ENCODE data around the gene REV1.

DNA sequence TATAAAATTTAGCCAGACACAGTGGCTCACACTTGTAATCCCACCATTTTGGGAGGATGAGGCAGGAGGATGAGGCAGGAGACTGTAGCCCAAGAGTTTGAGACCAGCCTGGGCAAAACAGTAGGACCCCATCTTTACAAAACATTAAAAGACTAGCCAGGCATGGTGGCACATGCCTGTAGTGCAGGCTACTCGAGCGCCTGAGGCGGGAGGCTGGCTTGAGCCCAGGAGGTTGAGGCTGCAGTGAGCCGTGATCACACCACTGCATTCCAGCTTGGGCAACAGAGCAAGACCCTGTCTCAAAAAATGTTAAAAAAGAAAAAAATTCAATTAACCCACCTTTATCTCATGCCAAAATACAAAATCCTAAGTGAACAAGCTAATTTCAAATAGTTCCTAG lies 4.0 kb downstream of the REV1 start:
- TF ChIP-seq, protein P1, sequence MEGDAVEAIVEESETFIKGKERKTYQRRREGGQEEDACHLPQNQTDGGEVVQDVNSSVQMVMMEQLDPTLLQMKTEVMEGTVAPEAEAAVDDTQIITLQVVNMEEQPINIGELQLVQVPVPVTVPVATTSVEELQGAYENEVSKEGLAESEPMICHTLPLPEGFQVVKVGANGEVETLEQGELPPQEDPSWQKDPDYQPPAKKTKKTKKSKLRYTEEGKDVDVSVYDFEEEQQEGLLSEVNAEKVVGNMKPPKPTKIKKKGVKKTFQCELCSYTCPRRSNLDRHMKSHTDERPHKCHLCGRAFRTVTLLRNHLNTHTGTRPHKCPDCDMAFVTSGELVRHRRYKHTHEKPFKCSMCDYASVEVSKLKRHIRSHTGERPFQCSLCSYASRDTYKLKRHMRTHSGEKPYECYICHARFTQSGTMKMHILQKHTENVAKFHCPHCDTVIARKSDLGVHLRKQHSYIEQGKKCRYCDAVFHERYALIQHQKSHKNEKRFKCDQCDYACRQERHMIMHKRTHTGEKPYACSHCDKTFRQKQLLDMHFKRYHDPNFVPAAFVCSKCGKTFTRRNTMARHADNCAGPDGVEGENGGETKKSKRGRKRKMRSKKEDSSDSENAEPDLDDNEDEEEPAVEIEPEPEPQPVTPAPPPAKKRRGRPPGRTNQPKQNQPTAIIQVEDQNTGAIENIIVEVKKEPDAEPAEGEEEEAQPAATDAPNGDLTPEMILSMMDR (IDR thresholded peaks at IDR 0.05) = no peak
- TF ChIP-seq POLR2A (IDR thresholded peaks at IDR 0.05) (no peak), POLR2AphosphoS5 (IDR thresholded peaks at IDR 0.05) (no peak)
